Measurements from ENCODE around the gene YPEL3.

YPEL3 gene

GRCh38 chr16:30068750-30069610 lies 27.0 kb downstream of the YPEL3 start:
- DNase-seq (ENCODE audit: low read depth): no peak

- DNase-seq (ENCODE audit: low read depth): no peak
Observed at GRCh38 chr16:30068333-30068732, 27.7 kb downstream of the YPEL3 start.

DNA sequence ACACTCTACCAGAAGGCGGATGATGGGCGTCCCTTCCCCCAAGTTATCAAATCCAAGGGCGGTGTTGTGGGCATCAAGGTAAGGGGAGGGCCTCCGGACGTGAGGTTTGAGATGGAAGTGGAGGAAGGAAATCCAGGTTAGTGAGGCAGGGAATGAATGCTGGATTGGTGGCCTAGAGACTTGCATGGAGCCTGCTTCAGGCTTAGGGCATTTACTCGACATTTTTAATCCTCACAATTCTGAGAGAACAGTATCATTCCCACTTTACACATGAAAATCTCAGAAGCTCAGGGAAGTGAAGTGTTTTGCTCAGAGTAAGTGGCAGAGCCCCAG lies 28.5 kb downstream of the YPEL3 start:
- no peak for DNase-seq (ENCODE audit: low read depth)

- no peak for DNase-seq (ENCODE audit: low read depth)
Observed at GRCh38 chr16:30066761-30067583, 29.0 kb downstream of the YPEL3 start.

DNA sequence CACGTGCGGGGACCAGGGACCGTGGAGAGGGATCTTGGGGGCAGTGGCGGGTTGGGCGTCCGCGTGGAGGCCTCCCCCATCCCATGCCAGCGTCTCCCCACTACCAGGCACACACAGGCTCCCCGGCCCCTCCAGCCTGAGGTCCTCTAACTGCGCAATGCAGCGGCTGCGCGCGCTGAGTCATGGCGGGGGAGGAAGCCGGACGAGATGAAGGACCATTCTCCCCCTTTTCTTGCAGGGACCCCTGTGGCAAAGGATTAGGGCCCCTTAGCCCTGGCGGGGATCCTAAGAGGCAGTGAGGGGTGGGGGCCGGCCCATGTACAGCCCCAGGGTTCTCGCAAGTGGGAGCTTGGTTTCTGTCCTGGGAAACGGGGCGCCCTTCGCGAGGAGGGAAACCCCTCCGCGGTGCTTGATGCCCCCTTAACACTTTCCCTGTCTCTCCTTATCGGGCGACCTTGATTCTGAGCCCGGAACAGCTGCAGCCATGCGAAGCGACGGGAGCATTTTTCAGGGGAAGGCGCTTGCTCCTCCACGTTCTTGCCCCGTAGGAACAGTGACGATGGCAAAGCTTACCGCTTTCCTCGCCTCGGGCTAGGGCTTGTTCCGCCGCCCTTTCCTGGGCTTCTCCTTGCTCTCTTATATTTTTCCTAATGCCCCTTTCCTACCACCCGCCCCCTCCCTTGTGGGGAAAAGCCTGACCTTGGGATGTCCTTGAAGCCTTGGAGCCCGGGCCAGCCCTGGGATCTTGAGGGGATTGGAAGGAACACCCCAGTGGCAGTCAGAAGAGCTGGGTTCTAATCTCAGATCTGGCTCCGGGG lies 29.9 kb downstream of the YPEL3 start:
- DNase-seq (ENCODE audit: low read depth): no peak

GRCh38 chr16:30065102-30065942 lies 30.7 kb downstream of the YPEL3 start, which contains the start of gene ALDOA:
Gene ALDOA (plus strand): TSS chr16:30065760. CDS start chr16:30066898, 1,138 bp downstream.
- DNase-seq (ENCODE audit: low read depth): peak; percentile 93

GRCh38 chr16:30064729-30065101 lies 31.3 kb downstream of the YPEL3 start:
- no peak for DNase-seq (ENCODE audit: low read depth)

- DNase-seq (ENCODE audit: low read depth): no peak
Observed at GRCh38 chr16:30063893-30064728, 31.9 kb downstream of the YPEL3 start.

- no peak for DNase-seq (ENCODE audit: low read depth)
Observed at GRCh38 chr16:30063278-30063892, 32.6 kb downstream of the YPEL3 start.

DNA sequence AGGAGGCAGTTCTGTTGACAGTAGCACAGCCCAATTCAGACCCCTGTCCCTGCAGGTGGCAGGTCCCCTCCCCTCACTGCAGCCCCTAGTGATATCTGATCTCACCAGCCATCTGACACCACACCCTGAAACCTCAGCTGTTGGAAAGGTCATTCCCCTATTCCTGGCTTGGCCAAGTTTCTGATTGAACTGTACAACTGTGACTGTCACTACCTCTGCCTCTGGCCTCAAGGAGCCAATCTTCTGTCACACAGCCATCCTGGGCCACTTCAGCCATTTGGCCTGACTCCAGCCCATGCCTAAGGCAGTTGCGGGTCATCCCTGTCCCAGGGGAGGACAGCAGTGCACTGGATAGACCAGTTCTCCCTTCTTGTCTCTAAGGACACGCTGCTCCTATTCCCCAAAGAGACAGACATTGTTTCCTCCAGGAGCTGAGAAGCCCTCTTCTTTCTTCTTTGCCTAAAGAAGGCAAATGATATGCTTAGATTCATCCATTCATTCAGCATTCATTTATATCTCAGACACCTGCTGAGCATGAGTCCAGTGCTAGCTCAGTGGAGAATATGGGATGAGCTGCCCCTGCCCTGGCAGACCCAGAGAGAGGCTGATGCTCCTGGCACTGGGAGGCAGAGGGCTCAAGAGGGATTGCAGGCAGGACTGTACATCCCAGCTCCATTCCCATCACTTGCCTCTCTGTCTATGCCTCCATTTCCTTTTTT lies 35.0 kb downstream of the YPEL3 start:
- no peak for DNase-seq (ENCODE audit: low read depth)

DNA sequence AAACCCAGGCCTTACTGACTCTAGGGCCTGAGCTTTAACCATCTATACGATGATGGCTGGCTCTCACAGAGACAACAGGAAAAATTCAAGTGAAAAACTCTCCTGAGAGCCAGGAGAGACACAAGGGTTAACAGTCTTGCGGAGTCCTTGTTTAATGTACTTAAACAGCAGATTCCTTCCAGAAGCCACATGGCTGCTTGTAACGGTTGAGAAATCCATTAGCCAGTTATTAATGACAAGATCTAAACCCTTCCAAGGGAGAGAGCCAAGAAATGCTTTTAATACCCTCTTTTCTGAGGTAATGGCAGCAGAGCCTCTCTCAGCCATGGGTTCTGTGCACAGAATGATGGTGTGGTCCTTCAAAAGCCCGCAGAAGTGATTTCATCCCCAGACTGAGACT lies 35.7 kb downstream of the YPEL3 start:
- no peak for DNase-seq (ENCODE audit: low read depth)

GRCh38 chr16:30054959-30055553 lies 41.0 kb downstream of the YPEL3 start:
- DNase-seq (ENCODE audit: low read depth): no peak

DNA sequence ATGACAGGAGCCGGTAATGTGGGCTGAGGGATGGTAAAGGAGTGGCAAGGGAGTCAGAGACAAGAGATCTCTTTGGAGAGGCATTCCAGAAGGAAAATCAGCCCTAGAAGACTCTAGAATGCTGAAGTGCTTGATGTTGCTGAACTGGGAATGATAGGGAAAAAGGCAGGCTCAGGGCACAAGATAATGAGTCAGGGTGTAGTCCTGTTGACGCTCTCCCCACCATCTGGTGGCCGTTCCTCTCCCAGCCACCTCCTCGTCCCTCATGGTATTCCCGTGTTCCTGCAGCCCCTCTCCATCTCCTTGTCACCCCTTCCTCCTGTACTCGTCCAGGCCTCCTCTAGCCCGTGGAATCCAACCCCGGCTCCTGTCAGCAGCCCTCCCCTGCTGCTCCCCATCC lies 41.6 kb downstream of the YPEL3 start:
- no peak for DNase-seq (ENCODE audit: low read depth)

- DNase-seq (ENCODE audit: low read depth): no peak
Observed at GRCh38 chr16:30053376-30054015, 42.5 kb downstream of the YPEL3 start.

DNA sequence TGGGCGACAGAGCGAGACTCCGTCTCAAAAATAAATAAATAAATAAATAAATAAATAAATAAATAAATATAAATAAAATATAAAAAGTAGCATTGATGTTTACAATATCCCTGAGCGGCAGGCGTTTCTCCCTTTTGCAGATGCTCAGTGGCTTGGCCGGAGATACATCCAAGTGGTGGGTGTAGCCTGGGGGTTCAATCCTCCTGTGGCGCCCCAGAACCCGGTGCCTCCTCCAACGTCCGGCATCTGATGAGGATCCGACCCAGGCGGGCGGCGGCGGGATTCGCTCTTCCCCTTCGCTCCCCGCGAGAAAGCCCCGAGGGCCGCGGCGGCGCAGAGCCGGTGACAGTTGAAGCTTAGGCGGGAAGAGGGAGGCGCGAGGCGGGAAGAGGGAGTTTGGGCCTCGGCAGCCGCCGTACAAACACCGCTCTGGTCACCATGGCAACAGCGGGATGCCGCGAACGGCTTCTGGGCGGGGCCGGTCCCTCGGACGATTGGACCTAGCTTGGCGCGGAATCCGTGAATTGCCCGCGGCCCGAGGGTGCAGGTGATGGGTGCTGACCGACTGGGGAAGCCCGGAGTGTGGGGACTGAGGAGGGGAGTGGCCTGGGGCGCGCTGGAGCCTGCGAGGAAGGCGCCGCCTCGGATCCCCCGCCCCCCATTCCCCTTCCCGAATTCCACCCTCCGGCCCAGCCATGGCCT lies 43.2 kb downstream of the YPEL3 start:
- DNase-seq (ENCODE audit: low read depth): no peak

DNA sequence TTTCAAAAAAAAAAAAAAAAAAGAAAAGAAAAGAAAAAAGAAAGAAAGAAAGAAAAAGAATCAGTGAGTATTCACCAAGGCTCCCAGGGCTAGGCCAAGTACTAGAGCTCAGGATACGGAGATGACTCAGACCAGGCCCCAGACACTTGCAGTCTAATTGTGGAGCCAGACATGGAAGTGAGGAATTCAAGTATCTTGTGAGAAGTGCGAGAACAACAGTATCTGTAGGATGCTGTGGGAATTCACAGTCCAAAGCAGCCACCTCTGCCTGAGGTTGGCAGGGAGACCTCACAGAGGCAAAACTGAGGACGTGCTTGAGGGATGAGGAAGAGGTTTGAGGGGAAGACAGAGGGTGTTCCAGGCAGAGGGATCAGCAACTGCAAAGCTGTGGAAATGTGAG lies 44.5 kb downstream of the YPEL3 start:
- no peak for DNase-seq (ENCODE audit: low read depth)

- DNase-seq (ENCODE audit: low read depth): no peak
Observed at GRCh38 chr16:30049871-30050270, 46.1 kb downstream of the YPEL3 start.

DNA sequence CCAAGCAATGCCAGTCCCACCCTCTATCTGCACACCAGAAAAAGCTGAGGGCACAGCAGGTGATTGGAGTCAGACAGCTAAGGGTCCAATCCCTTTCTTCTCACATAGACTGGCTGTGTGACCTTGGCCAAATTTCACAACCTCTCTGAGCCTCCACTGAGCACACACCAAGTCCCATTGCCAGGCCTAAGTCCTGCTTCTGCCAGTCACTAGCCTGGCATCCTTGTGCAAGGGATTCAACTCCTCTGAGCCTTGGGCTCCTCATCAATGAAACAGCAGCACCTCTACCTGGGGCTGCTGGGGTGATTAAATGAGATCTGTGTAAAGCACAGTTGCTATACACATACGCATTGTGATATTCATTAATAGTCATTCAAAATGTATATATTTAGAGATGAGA lies 49.4 kb downstream of the YPEL3 start:
- no peak for DNase-seq (ENCODE audit: low read depth)

All from non-pigmented ciliary epithelial cell (primary cell).